HepG2 (cell line): ENCODE measurements around the gene SEMA3F. TPM values are rescaled to one million over a fixed set of nuclear protein-coding genes. Genes with fewer than 3 reads are reported as not detected.
A peak's percentile ranks its signal among the peaks of the same experiment; 100 is the strongest.

Source experiments
- ARID4A ChIP-seq: sonication (generic); formaldehyde crosslinking; IDR thresholded peaks from 2 replicates; pipeline ENCODE4 v1.5.0; 2020; ENCODE audit warnings: mild to moderate bottlenecking, missing genetic modification reagents, borderline replicate concordance
- FOXO4 ChIP-seq: sonication (generic); formaldehyde crosslinking; conservative IDR thresholded peaks from 2 replicates; pipeline ENCODE4 v1.8.1; 2023; ENCODE audit warnings: missing genetic modification reagents
- IKZF5 ChIP-seq: IDR thresholded peaks from 2 replicates; pipeline ENCODE4 v1.6.1; 2018; ENCODE audit warnings: missing genetic modification reagents, mild to moderate bottlenecking, missing compliant biosample characterization
- KDM5B ChIP-seq: sonication (generic); formaldehyde crosslinking; IDR thresholded peaks from 2 replicates; pipeline ENCODE4 v1.4.0; 2020; ENCODE audit warnings: missing genetic modification reagents, mild to moderate bottlenecking, borderline replicate concordance
- MXI1 ChIP-seq: IDR thresholded peaks from 3 replicates; pipeline ENCODE4 v1.6.1; 2012; ENCODE audit warnings: low read depth, low read length, inconsistent platforms, borderline replicate concordance
- PAX8 ChIP-seq: sonication (generic); formaldehyde crosslinking; IDR thresholded peaks from 2 replicates; pipeline ENCODE4 v1.8.0; 2022; ENCODE audit warnings: mild to moderate bottlenecking, missing genetic modification reagents, borderline replicate concordance
- SIN3A ChIP-seq: IDR thresholded peaks from 2 replicates; pipeline ENCODE4 v1.6.1; 2011; ENCODE audit warnings: low read depth, mild to moderate bottlenecking, control low read depth, low read length, borderline replicate concordance
- SP5 ChIP-seq: IDR thresholded peaks from 2 replicates; pipeline ENCODE4 v1.6.1; 2016; ENCODE audit warnings: low read depth, borderline replicate concordance
- TBX3 ChIP-seq: fragments of 450-650 bp; IDR thresholded peaks from 2 replicates; pipeline ENCODE4 v1.6.1; 2017; ENCODE audit warnings: antibody characterized with exemption, mild to moderate bottlenecking, inconsistent platforms, borderline replicate concordance
- ZBTB39 ChIP-seq: sonication (generic); formaldehyde crosslinking; IDR thresholded peaks from 2 replicates; pipeline ENCODE4 v1.5.0; 2020; ENCODE audit warnings: missing genetic modification reagents
- ZMYM4 ChIP-seq: sonication (generic); formaldehyde crosslinking; IDR thresholded peaks from 2 replicates; pipeline ENCODE4 v1.8.1; 2023; ENCODE audit warnings: mild to moderate bottlenecking, missing genetic modification reagents
- ZNF160 ChIP-seq: sonication (generic); formaldehyde crosslinking; IDR thresholded peaks from 2 replicates; pipeline ENCODE4 v1.8.0; 2022; ENCODE audit warnings: mild to moderate bottlenecking, inconsistent platforms, missing genetic modification reagents
- ZNF205 ChIP-seq: IDR thresholded peaks from 2 replicates; pipeline ENCODE4 v1.6.1; 2018; ENCODE audit warnings: missing biosample characterization, missing genetic modification reagents
- ZNF30 ChIP-seq: sonication (generic); formaldehyde crosslinking; IDR thresholded peaks from 2 replicates; pipeline ENCODE4 v1.5.0; 2020; ENCODE audit warnings: mild to moderate bottlenecking, missing genetic modification reagents
- ZNF687 ChIP-seq: sonication (generic); formaldehyde crosslinking; IDR thresholded peaks from 2 replicates; pipeline ENCODE4 v1.5.1; 2020; ENCODE audit warnings: mild to moderate bottlenecking, missing genetic modification reagents, moderate library complexity
- ZNF761 ChIP-seq: sonication (generic); formaldehyde crosslinking; conservative IDR thresholded peaks from 2 replicates; pipeline ENCODE4 v1.4.0; 2020; ENCODE audit warnings: mild to moderate bottlenecking, missing genetic modification reagents
- polyA plus RNA-seq, 8 experiments: library from polyadenylated mRNA; depleted of rRNA in 3 of 8; stranded (reverse) in 7 of 8; unstranded in 1 of 8; fragments of >200 nt; fragmentation: Illumina TruSeq in 4 of 8; extraction: Trizol in 4 of 8; gene quantifications; 2 replicates each; pipeline versions ENCODE4 v1.2.1 to v1.2.3, GENCODE V29; 2011 to 2016; ENCODE audit warnings: low read depth in 4 of 8, missing spikeins in 1 of 8, mixed read lengths in 1 of 8; ENCODE audit not compliant: insufficient read depth in 1 of 8
- total RNA-seq, 5 experiments: library from RNA; depleted of rRNA; stranded (reverse); fragments of >200 nt; fragmentation: Illumina TruSeq; extraction: Trizol; gene quantifications; 2 replicates each; pipeline ENCODE4 v1.2.3, GENCODE V29; 2016; ENCODE audit warnings: low read depth in 1 of 5

SEMA3F gene
- total and polyA plus RNA-seq, 2 of the 13 experiments (the other 11 are each of a cell fraction or from before 2014, with no cell fraction given) = 7.6 to 17.2 TPM

GRCh38 chr3:50204804-50205412, 49.8 kb downstream of the SEMA3F start, which contains the start of gene SLC38A3 (continued):
- TF ChIP-seq ZNF687 (no peak), ZNF160 (CRISPR knock-in tag) (no peak), ARID4A (CRISPR knock-in tag) (no peak), PAX8 (no peak), KDM5B (CRISPR knock-in tag) (no peak), SIN3A (0 out of 2 replicates have a peak, but pooled peaks have one; percentile 30), ZNF30 (CRISPR knock-in tag) (no peak), ZNF761 (CRISPR knock-in tag) (no peak), MXI1 (peak; percentile 55; the same call in 1 of the 3 replicates), SP5 (CRISPR knock-in tag) (no peak), ZBTB39 (CRISPR knock-in tag) (peak; percentile 35; the same call in 1 of the 2 replicates), TBX3 (no peak), ZNF205 (no peak), IKZF5 (peak; percentile 35; the same call in 1 of the 2 replicates), FOXO4 (no peak), ZMYM4 (CRISPR knock-in tag) (no peak)
